Hepatocyte (in vitro differentiated cells): ENCODE results near the gene COL4A1.

Experiments used
- EZH2phosphoT487 ChIP-seq: fragments of 200-600 bp; sonication (generic); IDR thresholded peaks from one replicate; pipeline ENCODE4 v1.6.1; 2018; ENCODE audit warnings: antibody characterized with exemption, mild to moderate bottlenecking, low read depth, moderate library complexity; ENCODE audit not compliant: unreplicated experiment, severe bottlenecking
- TF ChIP-seq, protein P1 (sequence below): fragments of 200-600 bp; sonication (generic); IDR thresholded peaks from 2 replicates; pipeline ENCODE4 v1.5.1; 2016; ENCODE audit warnings: antibody characterized with exemption, mild to moderate bottlenecking; ENCODE audit not compliant: poor library complexity

DNA sequence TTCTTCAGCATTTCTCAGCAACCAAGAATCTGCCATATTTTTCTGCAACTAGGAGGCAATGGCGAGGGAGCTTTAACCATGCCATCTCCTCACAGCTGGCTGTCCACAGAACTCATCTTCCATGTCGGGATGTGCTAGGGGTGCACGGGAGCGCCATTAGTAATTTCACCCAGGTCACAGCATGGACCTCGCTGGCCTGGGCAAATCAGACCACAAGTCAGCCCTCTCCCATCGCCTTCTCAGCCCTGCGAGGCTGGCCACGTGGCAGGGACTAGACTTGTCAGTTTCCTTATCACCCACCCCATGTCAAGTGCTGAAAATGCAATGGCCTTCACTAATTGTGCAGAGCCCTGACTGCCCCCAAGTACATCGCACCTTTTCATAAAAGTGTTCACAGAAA is 15.7 kb downstream of the COL4A1 start:
- TF ChIP-seq, protein P1, sequence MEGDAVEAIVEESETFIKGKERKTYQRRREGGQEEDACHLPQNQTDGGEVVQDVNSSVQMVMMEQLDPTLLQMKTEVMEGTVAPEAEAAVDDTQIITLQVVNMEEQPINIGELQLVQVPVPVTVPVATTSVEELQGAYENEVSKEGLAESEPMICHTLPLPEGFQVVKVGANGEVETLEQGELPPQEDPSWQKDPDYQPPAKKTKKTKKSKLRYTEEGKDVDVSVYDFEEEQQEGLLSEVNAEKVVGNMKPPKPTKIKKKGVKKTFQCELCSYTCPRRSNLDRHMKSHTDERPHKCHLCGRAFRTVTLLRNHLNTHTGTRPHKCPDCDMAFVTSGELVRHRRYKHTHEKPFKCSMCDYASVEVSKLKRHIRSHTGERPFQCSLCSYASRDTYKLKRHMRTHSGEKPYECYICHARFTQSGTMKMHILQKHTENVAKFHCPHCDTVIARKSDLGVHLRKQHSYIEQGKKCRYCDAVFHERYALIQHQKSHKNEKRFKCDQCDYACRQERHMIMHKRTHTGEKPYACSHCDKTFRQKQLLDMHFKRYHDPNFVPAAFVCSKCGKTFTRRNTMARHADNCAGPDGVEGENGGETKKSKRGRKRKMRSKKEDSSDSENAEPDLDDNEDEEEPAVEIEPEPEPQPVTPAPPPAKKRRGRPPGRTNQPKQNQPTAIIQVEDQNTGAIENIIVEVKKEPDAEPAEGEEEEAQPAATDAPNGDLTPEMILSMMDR: no peak
- no peak for TF ChIP-seq EZH2phosphoT487
